ENCODE measurements around the gene KLF2. TPM values are rescaled to one million over a fixed set of nuclear protein-coding genes. Genes with fewer than 3 reads are reported as not detected.

KLF2 gene
- total and polyA plus RNA-seq, 12 donors: 2.2 to 52.3 (median 23.2) TPM

DNA sequence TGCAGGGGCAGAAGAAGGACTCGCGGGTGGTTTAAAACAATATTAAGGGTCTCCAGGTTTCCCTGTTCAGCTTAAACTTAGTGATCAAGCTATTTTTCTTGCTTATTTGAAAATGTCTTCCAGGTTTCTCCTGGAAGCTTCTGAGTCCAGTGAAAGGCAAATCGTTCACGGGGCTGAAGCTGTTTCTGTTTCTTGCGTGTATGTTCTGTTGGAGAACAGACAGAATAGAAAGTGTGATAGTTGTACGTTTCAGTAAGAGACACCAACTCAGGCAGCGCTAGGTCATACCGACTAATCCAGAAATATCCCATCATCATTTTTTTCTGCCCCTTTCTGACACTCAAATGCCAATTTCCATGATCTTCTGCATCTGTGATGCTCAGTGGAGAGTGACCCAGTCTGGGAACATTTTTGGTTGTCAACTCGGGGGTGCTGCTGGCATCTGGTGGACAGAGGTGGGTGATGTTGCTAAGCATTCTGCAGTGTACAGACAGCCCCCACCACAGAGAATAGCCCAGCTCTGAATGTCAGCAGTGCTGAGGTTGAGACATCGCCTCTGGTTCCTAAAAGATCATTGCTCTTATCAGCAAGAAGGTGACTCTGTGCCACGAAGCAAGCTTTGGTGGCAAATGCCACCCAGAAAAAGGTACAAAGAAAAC lies 4.3 kb downstream of the KLF2 start:
- Histone ChIP-seq H3K9me3 (replicated peaks in 1 of 3) (no peaks in the 10 kb centered on the region), H3K4me3 (no peak overlapping the region), H3K4me1 (replicated peaks in 1 of 2) (peaks cover 0 to 21% of the 10 kb centered on the region in 2 donors), H3K36me3 (replicated peaks in 1 of 2) (peaks cover 0 to 18% of the 10 kb centered on the region in 2 donors), H3K27me3 (no peaks in the 10 kb centered on the region), H3K27ac (peak overlapping the region in 4 of 5 donors; percentile 27 to 98 (median 62))
- WGBS, 4 donors: 46 to 56% (median 52%) methylated on average over 11 of the region's 11 CpGs
- no peak for TF ChIP-seq POLR2A (IDR thresholded peaks at IDR 0.05)
- TF ChIP-seq, protein P1, sequence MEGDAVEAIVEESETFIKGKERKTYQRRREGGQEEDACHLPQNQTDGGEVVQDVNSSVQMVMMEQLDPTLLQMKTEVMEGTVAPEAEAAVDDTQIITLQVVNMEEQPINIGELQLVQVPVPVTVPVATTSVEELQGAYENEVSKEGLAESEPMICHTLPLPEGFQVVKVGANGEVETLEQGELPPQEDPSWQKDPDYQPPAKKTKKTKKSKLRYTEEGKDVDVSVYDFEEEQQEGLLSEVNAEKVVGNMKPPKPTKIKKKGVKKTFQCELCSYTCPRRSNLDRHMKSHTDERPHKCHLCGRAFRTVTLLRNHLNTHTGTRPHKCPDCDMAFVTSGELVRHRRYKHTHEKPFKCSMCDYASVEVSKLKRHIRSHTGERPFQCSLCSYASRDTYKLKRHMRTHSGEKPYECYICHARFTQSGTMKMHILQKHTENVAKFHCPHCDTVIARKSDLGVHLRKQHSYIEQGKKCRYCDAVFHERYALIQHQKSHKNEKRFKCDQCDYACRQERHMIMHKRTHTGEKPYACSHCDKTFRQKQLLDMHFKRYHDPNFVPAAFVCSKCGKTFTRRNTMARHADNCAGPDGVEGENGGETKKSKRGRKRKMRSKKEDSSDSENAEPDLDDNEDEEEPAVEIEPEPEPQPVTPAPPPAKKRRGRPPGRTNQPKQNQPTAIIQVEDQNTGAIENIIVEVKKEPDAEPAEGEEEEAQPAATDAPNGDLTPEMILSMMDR (IDR thresholded peaks at IDR 0.05): peak in 1 of 6 experiments; percentile 11
- DNase-seq: peak in 3 of 7 donors; percentile 21 to 62 (median 44)
- intact Hi-C loops (cut with DNase I): loop anchor here (10.0 kb wide), 1 partner anchor 74 kb away; no protein-coding TSS in a partner anchor

DNA sequence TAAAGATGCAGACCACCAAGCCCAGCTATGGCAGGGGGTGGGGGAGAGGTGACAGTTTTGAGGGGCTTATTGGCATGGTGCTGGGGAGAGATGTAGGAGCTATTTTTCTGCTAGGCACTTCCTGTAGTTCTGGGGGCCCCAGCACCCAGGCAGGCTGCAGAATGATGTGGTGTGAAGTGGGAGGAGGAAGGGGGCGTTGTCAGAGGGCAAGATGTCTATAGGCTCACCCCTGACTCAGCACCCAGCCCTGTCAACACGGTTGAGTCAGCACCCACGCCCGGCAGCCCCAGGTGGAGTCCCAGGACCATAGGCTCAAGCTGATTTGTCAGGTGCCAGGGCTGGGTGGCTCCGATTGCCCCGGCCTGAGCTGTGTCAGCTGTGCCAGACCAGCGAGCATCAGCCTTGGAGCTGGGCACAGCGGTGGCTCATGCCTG lies 5.8 kb downstream of the KLF2 start:
- intact Hi-C loops (cut with DNase I): no loop called here
- TF ChIP-seq, protein P1 (IDR thresholded peaks at IDR 0.05): no peak
- no peak for TF ChIP-seq POLR2A (IDR thresholded peaks at IDR 0.05)
- Histone ChIP-seq H3K36me3 (replicated peaks in 1 of 2) (peaks cover 0 to 18% of the 10 kb centered on the region in 2 donors), H3K27me3 (no peaks in the 10 kb centered on the region), H3K27ac (peak overlapping the region in 1 of 5 donors; percentile 30), H3K4me3 (no peak overlapping the region), H3K4me1 (replicated peaks in 1 of 2) (peaks cover 0 to 18% of the 10 kb centered on the region in 2 donors), H3K9me3 (replicated peaks in 1 of 3) (no peaks in the 10 kb centered on the region)
- peak in 6 of 7 donors; percentile 75 to 85 (median 81) for DNase-seq
- WGBS, 4 donors: 25 to 67% (median 33%) methylated on average over 1 to 8 of the region's 8 CpGs

GRCh38 chr19:16330806-16331690 lies 6.4 kb downstream of the KLF2 start:
- H3K27ac ChIP-seq: peak overlapping the region in 1 of 5 donors; percentile 30
- H3K4me1 ChIP-seq (replicated peaks in 1 of 2): peaks cover 0 to 18% of the 10 kb centered on the region in 2 donors

More at GRCh38 chr19:16330806-16331690, 6.4 kb downstream of the KLF2 start:
- Histone ChIP-seq H3K27me3 (no peaks in the 10 kb centered on the region), H3K4me3 (no peak overlapping the region), H3K36me3 (replicated peaks in 1 of 2) (peaks cover 0 to 18% of the 10 kb centered on the region in 2 donors), H3K9me3 (replicated peaks in 1 of 3) (no peaks in the 10 kb centered on the region)
- 64 to 72% (median 70%) methylated on average over 15 to 16 of the region's 16 CpGs for WGBS, 4 donors
- TF ChIP-seq, protein P1 (IDR thresholded peaks at IDR 0.05): no peak
- TF ChIP-seq POLR2A (IDR thresholded peaks at IDR 0.05): no peak
- intact Hi-C loops (cut with DNase I): no loop called here
- DNase-seq: peak in 1 of 7 donors; percentile 57
